Measurements from ENCODE around the gene FAAP20.

Gene FAAP20

GRCh38 chr1:2175681-2176454 lies 18.7 kb downstream of the FAAP20 start:
- DNase-seq = no peak

- DNase-seq = no peak
These were observed 19.5 kb downstream of the FAAP20 start for GRCh38 chr1:2175055-2175414.

GRCh38 chr1:2174348-2175054 lies 20.1 kb downstream of the FAAP20 start:
- peak; percentile 53 for DNase-seq

- DNase-seq = no peak
These were observed 20.8 kb downstream of the FAAP20 start for GRCh38 chr1:2173546-2174347.

- DNase-seq = no peak
These were observed 21.9 kb downstream of the FAAP20 start for GRCh38 chr1:2172551-2173146.

GRCh38 chr1:2172012-2172411 lies 22.6 kb downstream of the FAAP20 start:
- no peak for DNase-seq

DNA sequence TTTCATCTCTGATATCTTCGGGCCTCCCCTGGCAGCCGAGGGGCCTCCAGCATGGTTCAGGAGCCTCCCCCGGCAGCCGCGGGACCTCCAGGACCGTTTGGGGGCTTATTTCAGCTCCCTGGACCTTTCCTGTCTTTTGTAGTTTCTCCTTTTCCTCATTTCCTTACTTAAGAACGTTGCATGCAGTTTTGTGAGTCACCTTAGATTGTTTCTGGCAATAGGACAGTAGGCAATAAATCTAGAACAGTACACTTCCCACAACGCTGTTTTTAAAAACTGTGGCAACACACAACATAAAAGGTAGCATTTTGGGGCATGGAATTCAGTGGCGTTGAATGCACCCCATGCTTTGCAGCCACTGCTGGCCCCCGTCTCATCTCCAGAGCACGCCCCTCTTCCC lies 24.4 kb downstream of the FAAP20 start:
- DNase-seq = no peak

DNA sequence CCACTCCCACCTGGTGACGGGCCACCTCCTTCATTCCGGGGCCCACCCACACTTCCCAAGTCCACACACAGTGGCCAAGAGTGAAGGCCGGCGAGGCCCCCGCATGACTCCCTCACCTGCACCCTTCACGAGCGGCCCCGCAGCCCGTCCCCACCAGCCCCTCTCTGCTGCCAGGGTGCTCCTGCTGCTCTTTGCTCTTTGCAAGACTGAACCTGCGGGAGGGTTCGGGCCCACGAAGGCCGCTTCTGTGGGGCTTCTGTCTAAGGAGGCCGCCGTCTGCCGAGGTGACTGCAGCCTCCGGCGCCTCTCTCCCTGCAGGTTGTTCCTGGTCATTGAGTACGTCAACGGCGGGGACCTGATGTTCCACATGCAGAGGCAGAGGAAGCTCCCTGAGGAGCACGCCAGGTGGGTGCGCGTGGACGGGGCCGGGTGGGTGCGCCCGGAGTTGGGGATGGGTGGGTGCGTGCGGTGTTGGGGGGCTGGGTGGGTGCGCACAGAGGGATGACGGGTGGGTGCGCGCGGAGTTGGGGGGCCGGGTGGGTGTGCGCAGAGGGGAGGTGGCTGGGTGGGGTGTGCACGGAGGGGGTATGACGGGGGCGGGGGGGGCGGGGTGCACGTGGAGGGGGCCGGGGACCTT lies 25.3 kb downstream of the FAAP20 start:
- DNase-seq = no peak

DNA sequence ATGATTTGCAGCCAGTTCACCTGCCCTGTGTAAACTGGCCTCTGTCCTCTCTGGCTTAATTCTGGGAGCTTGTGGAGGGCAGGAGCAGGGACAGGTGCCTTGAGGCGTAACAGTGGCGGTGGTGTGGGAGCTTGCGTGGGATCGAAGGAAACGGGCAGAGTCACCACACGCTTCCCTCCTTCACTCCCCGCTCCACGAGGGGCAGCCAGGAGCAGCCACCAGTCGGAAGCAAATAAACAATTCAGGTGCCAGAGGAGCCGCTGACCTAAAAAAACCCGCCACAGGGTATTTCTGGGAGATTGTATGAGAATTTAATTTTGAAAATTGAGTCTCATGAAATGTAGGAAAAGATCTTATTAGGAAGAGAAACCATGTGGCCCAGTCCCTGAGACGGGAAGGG lies 26.0 kb downstream of the FAAP20 start:
- no peak for DNase-seq

DNA sequence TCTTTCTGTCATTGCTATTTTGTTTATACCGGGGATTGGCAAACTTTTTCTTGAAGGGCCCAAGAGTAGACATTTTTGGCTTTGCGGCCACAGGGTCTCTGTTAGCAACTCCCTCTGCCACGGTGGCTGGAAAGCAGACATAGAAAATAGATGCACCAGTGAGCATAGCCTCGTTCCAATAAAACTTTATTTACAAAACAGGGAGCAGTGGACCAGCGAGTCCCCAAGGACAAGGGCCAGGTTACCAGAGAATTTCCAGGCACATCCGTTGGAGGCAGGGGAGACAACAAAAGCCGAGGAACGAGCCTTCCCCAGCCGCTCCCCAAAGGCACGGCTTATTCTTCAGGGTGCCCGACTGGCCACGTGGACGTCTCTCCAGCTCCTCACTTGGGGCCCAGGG lies 26.5 kb downstream of the FAAP20 start:
- DNase-seq = no peak

DNA sequence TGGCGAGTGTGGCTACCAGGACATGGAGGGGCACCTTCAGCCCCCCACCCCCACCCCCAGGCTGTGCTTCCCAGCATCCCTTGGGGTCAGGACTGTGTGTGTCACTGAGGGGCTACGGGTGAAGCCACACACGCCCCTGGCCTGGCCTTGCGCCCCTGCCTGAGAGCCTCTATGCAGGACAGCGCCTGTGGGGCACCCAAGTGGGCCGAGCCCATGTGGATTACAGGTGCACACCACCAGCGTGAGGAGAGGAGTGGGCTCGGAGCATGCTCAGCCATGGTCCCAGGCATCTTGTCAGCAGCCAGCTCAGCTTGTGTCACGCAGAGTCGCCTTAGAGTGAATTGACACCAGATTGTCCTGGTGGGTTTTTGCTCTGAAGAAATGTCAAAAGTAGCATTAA lies 27.9 kb downstream of the FAAP20 start:
- DNase-seq = no peak

DNA sequence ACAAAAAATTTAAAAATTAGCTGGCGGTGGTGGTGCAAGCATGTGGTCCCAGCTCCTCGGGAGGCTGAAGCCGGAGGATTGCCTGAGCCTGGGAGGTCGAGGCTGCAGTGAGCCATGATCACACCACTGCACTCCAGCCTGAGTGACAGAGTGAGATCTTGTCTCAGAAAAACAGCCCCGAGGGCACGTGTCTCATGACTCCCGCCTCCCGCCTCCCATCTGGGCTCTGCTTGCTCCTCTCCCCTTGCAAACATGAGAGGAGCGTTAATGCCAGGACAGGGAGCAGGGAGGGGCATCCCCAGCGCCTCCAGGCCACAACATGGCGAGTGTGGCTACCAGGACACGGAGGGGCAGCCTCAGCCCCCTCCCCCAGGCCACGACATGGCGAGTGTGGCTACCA lies 28.3 kb downstream of the FAAP20 start:
- no peak for DNase-seq

DNA sequence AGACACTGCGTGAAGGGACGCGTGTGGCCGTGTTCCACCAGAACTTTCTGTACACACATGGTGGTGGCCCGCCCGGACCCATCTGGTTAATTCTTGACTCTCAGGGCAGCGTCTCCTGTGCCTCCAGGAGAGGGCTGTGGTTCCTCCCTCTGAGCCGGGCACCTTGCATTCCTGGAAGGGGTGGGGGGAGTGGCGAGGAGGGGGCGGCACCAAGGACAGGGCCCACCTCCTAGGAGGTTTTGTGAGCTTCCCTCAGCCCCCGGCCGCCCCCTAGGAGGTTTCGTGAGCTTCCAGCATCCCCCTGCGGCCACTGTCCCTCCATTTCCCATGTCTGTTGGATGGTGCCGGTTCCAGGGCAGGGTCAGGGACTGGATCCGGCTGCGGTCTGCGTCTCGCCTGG lies 28.9 kb downstream of the FAAP20 start:
- DNase-seq = no peak

DNA sequence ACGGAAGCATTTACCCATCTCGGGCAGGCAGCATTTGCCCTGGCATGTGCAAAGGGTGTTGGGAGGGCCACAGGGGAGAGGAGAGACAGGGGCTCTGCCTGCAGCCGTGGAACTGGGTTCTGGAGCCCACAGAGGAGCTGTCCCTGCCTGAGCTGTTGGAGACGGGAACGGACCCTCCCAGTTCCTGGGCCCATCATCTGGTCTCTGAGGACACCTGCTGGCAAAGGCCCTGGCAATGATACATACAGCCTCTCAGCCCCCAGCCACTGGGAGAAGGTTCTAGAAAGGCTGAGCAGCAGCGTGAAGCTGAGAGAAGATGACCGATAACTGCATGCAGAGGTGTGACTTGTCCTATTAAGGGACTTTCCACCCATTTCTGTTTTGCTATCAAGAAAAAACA lies 31.4 kb downstream of the FAAP20 start:
- no peak for DNase-seq

- DNase-seq = no peak
These were observed 33.9 kb downstream of the FAAP20 start for GRCh38 chr1:2160451-2161300.

GRCh38 chr1:2159124-2159523 lies 35.4 kb downstream of the FAAP20 start:
- DNase-seq = no peak

DNA sequence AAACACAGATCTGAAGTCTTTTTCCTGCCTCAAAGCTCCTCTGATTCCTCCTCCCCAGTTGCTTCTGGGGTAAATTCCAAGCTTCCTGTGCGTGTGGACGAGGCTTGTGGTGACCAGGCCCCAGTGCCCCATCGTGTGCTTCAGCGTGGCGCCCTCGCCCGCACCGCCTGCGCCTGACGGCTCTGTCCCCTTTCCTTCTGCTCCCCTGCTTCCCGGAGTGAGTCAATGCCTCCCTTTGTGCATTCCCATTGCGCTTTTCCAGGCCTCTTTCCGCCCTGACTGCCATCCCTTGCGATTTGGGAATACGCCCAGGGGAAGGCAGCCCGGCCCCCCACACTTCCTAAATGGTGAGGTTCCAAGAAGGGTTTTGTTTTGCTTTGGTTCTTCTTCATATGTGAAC lies 36.3 kb downstream of the FAAP20 start:
- DNase-seq = no peak

GRCh38 chr1:2157856-2158255 lies 36.7 kb downstream of the FAAP20 start:
- DNase-seq = no peak

GRCh38 chr1:2156866-2157265 lies 37.7 kb downstream of the FAAP20 start:
- DNase-seq = no peak

DNA sequence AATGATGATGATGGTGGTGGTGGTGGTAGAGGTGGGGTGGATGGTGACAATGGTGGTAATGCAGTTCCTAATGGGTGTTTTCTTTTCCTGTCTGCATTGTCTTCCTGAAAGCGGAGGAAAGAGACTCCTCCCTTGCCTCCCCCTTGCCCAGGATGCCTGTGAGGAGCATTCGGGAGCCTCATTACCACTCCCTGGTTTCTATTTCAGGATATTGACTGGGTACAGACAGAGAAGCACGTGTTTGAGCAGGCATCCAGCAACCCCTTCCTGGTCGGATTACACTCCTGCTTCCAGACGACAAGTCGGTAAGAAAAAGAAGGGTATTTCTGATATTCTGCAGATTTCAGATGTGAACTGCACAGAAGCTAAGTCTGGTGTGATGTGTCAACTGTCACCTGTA lies 38.8 kb downstream of the FAAP20 start:
- DNase-seq = no peak

GRCh38 chr1:2155147-2155598 lies 39.4 kb downstream of the FAAP20 start:
- no peak for DNase-seq

GRCh38 chr1:2154022-2154421 lies 40.5 kb downstream of the FAAP20 start:
- no peak for DNase-seq

Measured in DMS 273 treated with DMSO at 0.1 percent for 48 hours (cell line).